RWPE1 (cell line): ENCODE measurements around the gene ACTL6B.

Source experiments
- CTCF ChIA-PET: fragments of 350-600 bp; sonication (Branson Sonifier 250); formaldehyde crosslinking; extraction: SDS; loops from one replicate; lab custom pipeline; 2021; lab: Yijun Ruan, JAX
- POLR2A ChIA-PET: fragments of 400-600 bp; formaldehyde crosslinking; extraction: SDS; loops from one replicate; lab custom pipeline; 2020; ENCODE audit warnings: antibody characterized with exemption; ENCODE audit not compliant: low non-redundant PET; lab: Yijun Ruan, JAX
- DNase-seq: peaks from one replicate; pipeline ENCODE4 v3.0.0; 2012; ENCODE audit warnings: low spot score
- H3K27ac ChIP-seq: fragments of 450-650 bp; 2 replicates; pipeline ENCODE4 v1.5.1; 2017
- TF ChIP-seq, protein P1 (sequence below): fragments of 450-650 bp; conservative IDR thresholded peaks from 2 replicates; pipeline ENCODE4 v1.5.1; 2017; ENCODE audit warnings: low read depth, mild to moderate bottlenecking

ACTL6B gene

DNA sequence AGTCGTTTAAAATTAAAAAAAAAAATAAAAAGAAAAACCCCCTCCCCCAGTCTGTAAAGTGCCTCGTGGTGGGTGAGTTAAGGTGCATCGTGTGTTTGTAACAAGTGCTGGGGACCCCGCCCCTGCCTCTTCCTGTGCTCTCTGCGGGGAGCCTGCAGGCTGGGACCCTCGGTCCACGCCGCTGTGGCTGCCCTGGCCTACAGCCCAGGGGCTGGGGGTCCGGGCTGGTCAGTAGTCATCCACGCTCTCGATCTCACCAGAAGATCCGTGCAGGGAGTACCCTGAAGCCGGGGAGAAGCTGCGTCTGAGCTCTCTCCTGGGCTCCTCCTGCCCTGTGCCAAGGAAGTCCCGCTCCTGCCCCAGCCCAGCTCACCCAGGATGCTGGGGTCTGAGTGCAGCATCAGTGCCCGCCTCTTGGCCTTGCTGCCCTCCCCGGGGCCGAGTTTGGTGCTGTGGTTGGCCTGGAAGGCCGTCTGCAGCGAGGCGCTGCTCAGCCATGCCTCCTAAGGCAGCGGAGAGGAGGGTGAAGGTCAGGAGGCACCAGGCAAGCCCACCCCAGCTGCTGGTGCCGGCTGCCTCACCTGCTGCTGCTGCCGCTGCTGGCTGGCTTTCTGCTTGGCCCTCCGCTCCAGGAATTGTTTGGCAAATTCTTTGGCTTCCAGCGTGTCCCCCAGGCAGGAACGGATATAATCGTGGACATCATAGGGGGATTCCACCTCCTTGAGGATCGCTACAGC lies 25.4 kb upstream of the ACTL6B start:
- POLR2A ChIA-PET: no interaction called here

DNA sequence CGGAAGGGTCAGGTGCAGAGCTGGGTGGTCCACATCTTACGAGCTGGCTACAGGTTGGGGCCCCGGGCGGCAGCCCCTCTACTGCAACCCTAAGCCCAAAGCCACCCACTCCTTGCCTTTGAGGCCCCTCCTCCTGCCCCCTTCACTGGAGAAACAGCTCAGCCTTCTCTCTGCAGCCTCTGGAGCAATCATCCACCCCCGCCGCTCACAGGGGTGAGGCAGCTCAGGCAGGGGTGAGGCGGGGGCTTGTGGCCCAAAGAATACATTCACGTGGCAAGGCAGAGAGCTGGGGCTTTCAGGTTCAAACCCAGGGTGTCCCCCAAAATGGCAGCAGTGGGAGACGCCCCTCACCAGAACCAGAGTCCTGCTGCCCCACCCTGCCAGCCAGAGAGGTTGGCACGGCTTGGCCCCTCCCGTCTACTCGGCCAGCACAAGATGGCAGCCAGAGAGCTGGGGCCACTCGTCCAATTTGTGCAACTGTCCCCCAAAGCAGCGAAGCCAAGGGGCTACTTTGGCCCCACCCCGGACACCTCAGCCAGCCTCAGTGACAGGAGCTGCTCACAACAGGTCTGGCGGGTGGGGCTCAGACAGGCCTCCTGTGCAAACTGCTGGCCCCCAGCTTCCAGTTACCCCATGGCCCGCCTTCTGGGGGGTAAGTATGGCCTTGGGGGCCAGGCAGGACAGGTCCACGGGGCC lies 24.5 kb upstream of the ACTL6B start:
- ChIA-PET CTCF (interaction anchor here (0.6 to 1.4 kb wide), 6 partner anchors 8 to 220 kb away, joined by 3 to 7 read pairs (median 4); no protein-coding TSS in a partner anchor), POLR2A (no interaction called here)
- TF ChIP-seq, protein P1, sequence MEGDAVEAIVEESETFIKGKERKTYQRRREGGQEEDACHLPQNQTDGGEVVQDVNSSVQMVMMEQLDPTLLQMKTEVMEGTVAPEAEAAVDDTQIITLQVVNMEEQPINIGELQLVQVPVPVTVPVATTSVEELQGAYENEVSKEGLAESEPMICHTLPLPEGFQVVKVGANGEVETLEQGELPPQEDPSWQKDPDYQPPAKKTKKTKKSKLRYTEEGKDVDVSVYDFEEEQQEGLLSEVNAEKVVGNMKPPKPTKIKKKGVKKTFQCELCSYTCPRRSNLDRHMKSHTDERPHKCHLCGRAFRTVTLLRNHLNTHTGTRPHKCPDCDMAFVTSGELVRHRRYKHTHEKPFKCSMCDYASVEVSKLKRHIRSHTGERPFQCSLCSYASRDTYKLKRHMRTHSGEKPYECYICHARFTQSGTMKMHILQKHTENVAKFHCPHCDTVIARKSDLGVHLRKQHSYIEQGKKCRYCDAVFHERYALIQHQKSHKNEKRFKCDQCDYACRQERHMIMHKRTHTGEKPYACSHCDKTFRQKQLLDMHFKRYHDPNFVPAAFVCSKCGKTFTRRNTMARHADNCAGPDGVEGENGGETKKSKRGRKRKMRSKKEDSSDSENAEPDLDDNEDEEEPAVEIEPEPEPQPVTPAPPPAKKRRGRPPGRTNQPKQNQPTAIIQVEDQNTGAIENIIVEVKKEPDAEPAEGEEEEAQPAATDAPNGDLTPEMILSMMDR: no peak
- no peak for DNase-seq
- peak overlapping the region; percentile 92 for H3K27ac ChIP-seq

More for the DNA sequence above, 25.4 kb upstream of the ACTL6B start:
- DNase-seq: no peak
- TF ChIP-seq, protein P1: no peak
- CTCF ChIA-PET: interaction anchor here (0.6 to 1.4 kb wide), 4 partner anchors 10 to 259 kb away, joined by 3 to 5 read pairs (median 4); no protein-coding TSS in a partner anchor
- peak overlapping the region; percentile 92 for H3K27ac ChIP-seq

DNA sequence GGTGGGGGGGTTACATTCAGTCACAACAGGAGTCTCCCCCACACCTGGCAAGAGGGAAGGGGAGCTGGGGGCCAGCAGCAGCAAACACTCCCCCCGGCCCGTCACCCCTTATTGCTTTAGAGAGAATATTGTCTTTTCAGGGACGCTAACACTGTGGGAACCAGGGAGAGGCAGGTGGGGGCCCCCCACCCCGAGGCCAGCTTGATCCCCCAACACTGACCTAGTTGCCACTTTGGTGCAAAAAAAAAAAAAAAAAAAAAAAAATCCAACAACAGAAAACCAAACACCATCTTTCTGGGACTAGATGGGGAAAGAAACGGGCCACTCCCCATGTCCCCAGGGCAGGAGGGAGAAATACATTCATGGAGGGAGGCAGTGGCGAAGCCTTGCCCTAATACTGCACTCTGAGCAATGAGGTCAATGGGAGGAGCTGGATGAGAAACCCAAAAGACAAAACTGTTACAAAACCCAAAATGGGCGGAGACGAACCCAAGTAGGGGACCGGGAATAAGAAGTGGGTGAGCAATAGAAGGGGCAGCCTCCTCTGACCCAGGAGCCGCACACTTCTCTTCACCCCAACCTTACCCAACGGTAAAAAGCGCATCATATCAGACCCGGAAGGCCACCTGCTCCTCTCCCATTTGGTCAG lies 23.8 kb upstream of the ACTL6B start:
- DNase-seq: peak; percentile 75
- TF ChIP-seq, protein P1: no peak
- peak overlapping the region; percentile 92 for H3K27ac ChIP-seq
- ChIA-PET POLR2A (interaction anchor here (0.5 kb wide), 1 partner anchor 8 kb away, joined by 3 read pairs; no protein-coding TSS in a partner anchor), CTCF (interaction anchor here (0.6 to 1.4 kb wide), 8 partner anchors 7 to 219 kb away, joined by 3 to 7 read pairs (median 4); no protein-coding TSS in a partner anchor)

DNA sequence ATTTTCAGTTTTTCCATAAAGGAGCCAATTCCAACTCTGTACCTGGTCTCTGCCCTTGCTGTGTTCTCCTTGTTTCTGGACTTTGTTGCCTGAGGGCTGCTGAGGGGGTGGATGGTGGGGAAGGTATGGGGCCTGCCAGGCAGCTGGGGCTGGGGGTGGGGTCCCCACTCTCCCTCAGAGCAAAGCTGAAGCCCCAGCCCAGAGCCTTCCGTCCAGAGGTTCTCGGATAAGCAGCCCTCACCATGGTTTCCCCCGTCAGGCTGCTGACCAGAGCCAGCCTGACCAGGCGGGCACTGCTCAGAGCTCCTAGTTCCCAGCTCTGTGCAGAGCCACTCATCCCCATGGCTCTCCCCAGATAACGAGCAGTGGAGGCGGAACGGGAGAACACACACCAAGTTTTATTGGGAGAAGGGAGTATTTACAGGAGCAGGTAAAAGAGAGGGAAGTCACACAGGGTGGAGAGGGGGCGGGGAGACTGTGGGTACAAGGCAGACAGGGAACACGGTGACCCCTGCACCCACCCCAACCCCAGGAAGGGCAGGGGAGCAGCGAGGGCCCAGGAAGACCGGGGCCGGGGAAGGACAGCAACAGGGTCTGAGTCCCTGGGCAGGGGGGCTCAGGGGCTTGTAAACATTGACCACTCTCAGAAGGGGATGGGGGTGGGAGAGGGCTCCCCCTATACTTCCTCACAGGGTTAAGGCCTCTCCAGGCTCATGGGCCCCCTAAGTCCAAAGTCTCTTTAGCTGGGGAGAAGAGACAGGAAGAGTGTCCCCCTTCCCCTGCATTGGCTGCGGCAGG lies 23.1 kb upstream of the ACTL6B start:
- TF ChIP-seq, protein P1: no peak
- no peak for DNase-seq
- ChIA-PET CTCF (interaction anchor here (0.6 to 1.0 kb wide), 2 partner anchors 15 to 26 kb away, joined by 4 to 7 read pairs; no protein-coding TSS in a partner anchor), POLR2A (interaction anchor here (0.5 to 1.1 kb wide), 2 partner anchors 8 to 210 kb away, joined by 3 read pairs; partner anchors contain the start of gene UFSP1)
- H3K27ac ChIP-seq: peak overlapping the region; percentile 92

DNA sequence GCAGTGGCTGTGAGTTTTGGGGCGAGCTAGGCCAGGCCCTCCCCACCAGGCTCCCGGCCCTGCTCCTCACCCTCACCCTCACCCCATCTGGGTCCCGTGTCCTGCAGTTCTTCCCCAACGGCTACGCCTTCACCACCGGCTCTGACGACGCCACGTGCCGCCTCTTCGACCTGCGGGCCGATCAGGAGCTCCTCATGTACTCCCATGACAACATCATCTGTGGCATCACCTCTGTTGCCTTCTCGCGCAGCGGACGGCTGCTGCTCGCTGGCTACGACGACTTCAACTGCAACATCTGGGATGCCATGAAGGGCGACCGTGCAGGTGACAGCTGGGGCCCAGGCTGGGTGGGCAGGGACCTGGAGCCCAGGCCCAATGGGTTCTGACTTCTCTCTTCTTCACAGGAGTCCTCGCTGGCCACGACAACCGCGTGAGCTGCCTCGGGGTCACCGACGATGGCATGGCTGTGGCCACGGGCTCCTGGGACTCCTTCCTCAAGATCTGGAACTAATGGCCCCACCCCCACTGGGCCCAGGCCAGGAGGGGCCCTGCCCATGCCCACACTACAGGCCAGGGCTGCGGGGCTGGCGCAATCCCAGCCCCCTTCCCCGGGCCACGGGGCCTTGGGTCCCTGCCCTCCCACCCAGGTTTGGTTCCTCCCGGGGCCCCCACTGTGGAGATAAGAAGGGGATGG lies 22.2 kb upstream of the ACTL6B start:
- peak overlapping the region; percentile 92 for H3K27ac ChIP-seq
- ChIA-PET POLR2A (interaction anchor here (1.1 kb wide), 1 partner anchor 211 kb away, joined by 3 read pairs; the partner anchor contains the start of gene UFSP1), CTCF (interaction anchor here (0.7 to 0.8 kb wide), 3 partner anchors 11 to 49 kb away, joined by 3 to 4 read pairs (median 4); no protein-coding TSS in a partner anchor)
- TF ChIP-seq, protein P1: no peak
- no peak for DNase-seq
